Measurements from ENCODE around the gene RASSF3. TPM values are rescaled to one million over a fixed set of nuclear protein-coding genes. Genes with fewer than 3 reads are reported as not detected.

RASSF3 gene
- total and polyA plus RNA-seq, 2 of the 13 experiments (the other 11 are each of a cell fraction or from before 2014, with no cell fraction given), result 15.5 to 16.0 TPM

DNA sequence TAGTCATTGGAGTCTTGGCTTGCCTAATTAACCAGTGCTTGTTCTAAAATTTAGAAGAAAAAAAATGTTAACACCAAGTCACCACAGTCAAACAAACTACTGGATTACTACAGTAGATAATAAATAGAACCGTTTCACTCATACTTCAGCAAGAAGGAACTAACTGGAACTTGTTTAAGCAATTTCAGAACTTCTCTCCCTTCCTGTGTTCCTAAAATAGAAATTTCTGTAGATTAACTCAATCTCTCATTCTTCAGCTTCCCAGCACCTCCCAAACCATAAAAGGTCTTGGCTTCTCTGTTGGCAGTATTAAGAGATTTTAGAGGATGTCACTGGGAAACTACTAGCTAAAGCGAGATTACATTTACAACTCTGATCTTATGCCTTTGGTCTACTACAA is 130.4 kb downstream of the RASSF3 start:
- no peaks in the 10 kb centered on the region for H3K27me3 ChIP-seq (ENCODE audit: control insufficient read depth in 1 of 2, insufficient read depth in 2 of 2, low read length in 2 of 2)
- H3K79me2 ChIP-seq (ENCODE audit: insufficient read depth, low read length), result no peaks in the 10 kb centered on the region
- peaks cover 27% of the 10 kb centered on the region for H3K4me1 ChIP-seq (ENCODE audit: insufficient read depth, low read length)
- intact Hi-C loops (cut with micrococcal nuclease; ENCODE audit: unreplicated experiment) (no loop called here), in situ Hi-C loops (cut with HindIII; ENCODE audit: extremely low pct_ligation_motif_present, low pct_unique_long_range_greater_than_20kb) (no loop called here)
- no peak overlapping the region for H3K4me2 ChIP-seq (ENCODE audit: low read depth, low read length)
- no peak overlapping the region for H3K27ac ChIP-seq (ENCODE audit: extremely low read length, insufficient read depth, low read length)
- no peak overlapping the region for H3K9ac ChIP-seq (ENCODE audit: insufficient read depth, low read depth, low read length)
- BruUV-seq (replicated peaks), result no TSS peak
- ChIA-PET POLR2A (no interaction called here), CTCF (ENCODE audit: low intra/inter-chr PET ratio, low total read pairs) (no interaction called here)
- no peaks in the 10 kb centered on the region for H3K9me3 ChIP-seq (ENCODE audit: low read length)
- FAIRE-seq (no peak), DNase-seq (ENCODE audit: low spot score) (no peak), ATAC-seq (no peak)
- no peaks in the 10 kb centered on the region for H4K20me1 ChIP-seq (ENCODE audit: insufficient read depth, low read length)
- H2AFZ ChIP-seq (ENCODE audit: low read length), result no peak overlapping the region
- WGBS (ENCODE audit: low lambda C conversion rate), result 93% methylated on average over 2 of the region's 2 CpGs
- H3K36me3 ChIP-seq (replicated peaks in 1 of 2; ENCODE audit: control insufficient read depth in 1 of 2, insufficient read depth in 2 of 2, low read length in 2 of 2), result peaks cover 22 to 66% of the 10 kb centered on the region in 2 experiments; a peak in 4 of 5 replicates
- no peak overlapping the region for H3K4me3 ChIP-seq (replicated peaks in 1 of 3; ENCODE audit: insufficient read depth in 1 of 3, low read depth in 2 of 3, low read length in 3 of 3)
- TF ChIP-seq NFE2 (CRISPR knock-in tag; IDR thresholded peaks at IDR 0.05) (no peak), ZNF841 (CRISPR knock-in tag; IDR thresholded peaks at IDR 0.05; ENCODE audit: borderline replicate concordance) (no peak), NONO (IDR thresholded peaks at IDR 0.05) (no peak), NONO (CRISPR knock-in tag; conservative IDR thresholded peaks at IDR 0.05) (no peak), ZNF543 (CRISPR knock-in tag; IDR thresholded peaks at IDR 0.05) (no peak)

DNA sequence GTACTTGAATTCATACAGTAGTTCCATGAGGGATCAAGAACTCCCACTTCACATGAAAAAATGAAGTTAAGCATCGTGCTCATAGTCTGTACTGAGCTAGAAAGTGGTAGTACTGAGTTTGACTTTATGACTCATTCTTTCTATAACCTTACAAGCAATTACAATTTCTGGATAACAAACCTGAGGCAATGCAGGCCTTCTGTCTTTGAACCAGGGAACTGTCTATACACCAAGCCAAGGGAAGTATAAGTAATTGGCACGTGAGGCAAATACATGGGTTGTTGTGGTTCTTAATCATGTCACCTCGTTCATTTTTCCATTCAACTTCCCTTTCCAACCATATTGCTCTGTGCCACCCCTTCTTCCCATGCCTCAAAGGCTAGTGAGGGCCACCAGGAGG is 132.1 kb downstream of the RASSF3 start:
- no peak for FAIRE-seq

More for the DNA sequence above, 132.1 kb downstream of the RASSF3 start:
- ChIA-PET CTCF (ENCODE audit: low intra/inter-chr PET ratio, low total read pairs) (no interaction called here), POLR2A (no interaction called here)
- Histone ChIP-seq H2AFZ (ENCODE audit: low read length) (no peak overlapping the region), H3K36me3 (replicated peaks in 1 of 2; ENCODE audit: control insufficient read depth in 1 of 2, insufficient read depth in 2 of 2, low read length in 2 of 2) (peaks cover 20 to 57% of the 10 kb centered on the region in 2 experiments; a peak in 4 of 5 replicates), H3K4me2 (ENCODE audit: low read depth, low read length) (no peak overlapping the region), H3K4me3 (replicated peaks in 1 of 3; ENCODE audit: insufficient read depth in 1 of 3, low read depth in 2 of 3, low read length in 3 of 3) (no peak overlapping the region), H3K27ac (ENCODE audit: extremely low read length, insufficient read depth, low read length) (no peak overlapping the region), H3K4me1 (ENCODE audit: insufficient read depth, low read length) (peaks cover 27% of the 10 kb centered on the region), H4K20me1 (ENCODE audit: insufficient read depth, low read length) (no peaks in the 10 kb centered on the region), H3K27me3 (ENCODE audit: control insufficient read depth in 1 of 2, insufficient read depth in 2 of 2, low read length in 2 of 2) (no peaks in the 10 kb centered on the region), H3K79me2 (ENCODE audit: insufficient read depth, low read length) (no peaks in the 10 kb centered on the region), H3K9ac (ENCODE audit: insufficient read depth, low read depth, low read length) (no peak overlapping the region), H3K9me3 (ENCODE audit: low read length) (no peaks in the 10 kb centered on the region)
- no peak for ATAC-seq
- BruUV-seq (replicated peaks), result no TSS peak
- no peak for TF ChIP-seq ZNF639 (CRISPR knock-in tag; conservative IDR thresholded peaks at IDR 0.05)
- TF ChIP-seq GATAD2A (CRISPR knock-in tag; IDR thresholded peaks at IDR 0.05), result no peak
- no peak for TF ChIP-seq ZNF512 (CRISPR knock-in tag; IDR thresholded peaks at IDR 0.05)
- no peak for TF ChIP-seq ZBTB3 (CRISPR knock-in tag; IDR thresholded peaks at IDR 0.05; ENCODE audit: borderline replicate concordance, low read depth)
- TF ChIP-seq RELA (CRISPR knock-in tag; IDR thresholded peaks at IDR 0.05), result no peak
- TF ChIP-seq, protein P1, sequence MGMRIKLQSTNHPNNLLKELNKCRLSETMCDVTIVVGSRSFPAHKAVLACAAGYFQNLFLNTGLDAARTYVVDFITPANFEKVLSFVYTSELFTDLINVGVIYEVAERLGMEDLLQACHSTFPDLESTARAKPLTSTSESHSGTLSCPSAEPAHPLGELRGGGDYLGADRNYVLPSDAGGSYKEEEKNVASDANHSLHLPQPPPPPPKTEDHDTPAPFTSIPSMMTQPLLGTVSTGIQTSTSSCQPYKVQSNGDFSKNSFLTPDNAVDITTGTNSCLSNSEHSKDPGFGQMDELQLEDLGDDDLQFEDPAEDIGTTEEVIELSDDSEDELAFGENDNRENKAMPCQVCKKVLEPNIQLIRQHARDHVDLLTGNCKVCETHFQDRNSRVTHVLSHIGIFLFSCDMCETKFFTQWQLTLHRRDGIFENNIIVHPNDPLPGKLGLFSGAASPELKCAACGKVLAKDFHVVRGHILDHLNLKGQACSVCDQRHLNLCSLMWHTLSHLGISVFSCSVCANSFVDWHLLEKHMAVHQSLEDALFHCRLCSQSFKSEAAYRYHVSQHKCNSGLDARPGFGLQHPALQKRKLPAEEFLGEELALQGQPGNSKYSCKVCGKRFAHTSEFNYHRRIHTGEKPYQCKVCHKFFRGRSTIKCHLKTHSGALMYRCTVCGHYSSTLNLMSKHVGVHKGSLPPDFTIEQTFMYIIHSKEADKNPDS (CRISPR knock-in tag; IDR thresholded peaks at IDR 0.05), result no peak
- no peak for TF ChIP-seq TAF1 (CRISPR knock-in tag; IDR thresholded peaks at IDR 0.05)
- TF ChIP-seq ATM (IDR thresholded peaks at IDR 0.05; ENCODE audit: borderline replicate concordance), result no peak
- TF ChIP-seq, protein P2, sequence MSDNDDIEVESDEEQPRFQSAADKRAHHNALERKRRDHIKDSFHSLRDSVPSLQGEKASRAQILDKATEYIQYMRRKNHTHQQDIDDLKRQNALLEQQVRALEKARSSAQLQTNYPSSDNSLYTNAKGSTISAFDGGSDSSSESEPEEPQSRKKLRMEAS (IDR thresholded peaks at IDR 0.05), result no peak
- in situ Hi-C loops (cut with HindIII; ENCODE audit: extremely low pct_ligation_motif_present, low pct_unique_long_range_greater_than_20kb) (no loop called here), intact Hi-C loops (cut with micrococcal nuclease; ENCODE audit: unreplicated experiment) (no loop called here)
- WGBS (ENCODE audit: low lambda C conversion rate), result 88% methylated on average over 3 of the region's 3 CpGs
- DNase-seq (ENCODE audit: low spot score), result no peak

All from HepG2 (cell line).